ENCODE results near the gene ABCC12. TPM values are rescaled to one million over a fixed set of nuclear protein-coding genes. Genes with fewer than 3 reads are reported as not detected.
"Not testable (repeated sequence)": the region's sequence is repeated elsewhere in the genome, so short reads cannot be mapped to it uniquely, and the experiment has no call there.

ABCC12 gene
- total RNA-seq, 3 donors from 2014 or later: not detected

GRCh38 chr16:48182979-48183537, 27.3 kb upstream of the ABCC12 start:
- TF ChIP-seq CTCF (IDR thresholded peaks at IDR 0.05): no peak
- no peaks in the 10 kb centered on the region for H3K36me3 ChIP-seq (ENCODE audit: low read depth)
- no peak overlapping the region for H3K4me3 ChIP-seq
- intact Hi-C loops (cut with DNase I, micrococcal nuclease): no loop called here
- DNase-seq: no peak
- no peaks in the 10 kb centered on the region for H3K9me3 ChIP-seq
- ATAC-seq: peak; percentile 17
- H3K4me1 ChIP-seq (ENCODE audit: low read depth): no peaks in the 10 kb centered on the region

- H3K9me3 ChIP-seq; DNase-seq; intact Hi-C loops (cut with DNase I, micrococcal nuclease); ATAC-seq; H3K4me1 ChIP-seq (ENCODE audit: low read depth); H3K4me3 ChIP-seq; H3K36me3 ChIP-seq (ENCODE audit: low read depth): not testable (repeated sequence)
Measured at GRCh38 chr16:48181746-48182520, 26.1 kb upstream of the ABCC12 start.

GRCh38 chr16:48180868-48181480, 25.2 kb upstream of the ABCC12 start:
- DNase-seq (no peak), ATAC-seq (no peak)
- no peaks in the 10 kb centered on the region for H3K36me3 ChIP-seq (ENCODE audit: low read depth)
- H3K4me1 ChIP-seq (ENCODE audit: low read depth): no peaks in the 10 kb centered on the region
- no peak overlapping the region for H3K4me3 ChIP-seq
- TF ChIP-seq CTCF (IDR thresholded peaks at IDR 0.05): no peak
- no peaks in the 10 kb centered on the region for H3K9me3 ChIP-seq
- intact Hi-C loops (cut with DNase I, micrococcal nuclease): no loop called here

- Histone ChIP-seq H3K4me3 (no peak overlapping the region), H3K4me1 (ENCODE audit: low read depth) (no peaks in the 10 kb centered on the region), H3K36me3 (ENCODE audit: low read depth) (no peaks in the 10 kb centered on the region), H3K9me3 (no peaks in the 10 kb centered on the region)
- intact Hi-C loops (cut with DNase I, micrococcal nuclease): no loop called here
- TF ChIP-seq CTCF (IDR thresholded peaks at IDR 0.05): no peak
- DNase-seq (no peak), ATAC-seq (no peak)
Measured at GRCh38 chr16:48176635-48177408, 21.0 kb upstream of the ABCC12 start.

- no peaks in the 10 kb centered on the region for H3K4me1 ChIP-seq (ENCODE audit: low read depth)
- no peaks in the 10 kb centered on the region for H3K36me3 ChIP-seq (ENCODE audit: low read depth)
- no peak for ATAC-seq
- no peak for DNase-seq
- no peak overlapping the region for H3K4me3 ChIP-seq
- TF ChIP-seq CTCF (IDR thresholded peaks at IDR 0.05): no peak
- no peaks in the 10 kb centered on the region for H3K9me3 ChIP-seq
- intact Hi-C loops (cut with DNase I, micrococcal nuclease): no loop called here
Measured at GRCh38 chr16:48173889-48174288, 18.1 kb upstream of the ABCC12 start.
